Nephron (organoid): ENCODE data around the gene PLA2G1B.

Source experiments
- H3K27ac Mint-ChIP-seq, 3 experiments: 2 replicates each; pipeline ENCODE4 v1.8.0; 2020; ENCODE audit warnings: mixed read lengths in 3 of 3, mild to moderate bottlenecking in 2 of 3, moderate library complexity in 1 of 3
- H3K27me3 Mint-ChIP-seq: 2 replicates; pipeline ENCODE4 v1.8.0; 2021; ENCODE audit warnings: low read depth, mild to moderate bottlenecking, moderate library complexity, mixed read lengths
- H3K36me3 Mint-ChIP-seq: 2 replicates; pipeline ENCODE4 v1.8.0; 2020; ENCODE audit warnings: low read depth, mixed read lengths
- H3K4me1 Mint-ChIP-seq: 2 replicates; pipeline ENCODE4 v1.8.0; 2020; ENCODE audit warnings: mixed read lengths
- H3K4me3 Mint-ChIP-seq, 3 experiments: 2 replicates each; pipeline ENCODE4 v1.8.0; 2020; ENCODE audit warnings: mild to moderate bottlenecking in 3 of 3, mixed read lengths in 3 of 3, moderate library complexity in 2 of 3
- H3K9me3 Mint-ChIP-seq: 2 replicates; pipeline ENCODE4 v1.8.0; 2020; ENCODE audit warnings: mixed read lengths
- TF ChIP-seq, protein P1 (sequence below), 3 experiments: fragments of 200-600 bp; sonication (generic); IDR thresholded peaks; one replicate each; pipeline ENCODE4 v1.5.0; 2021; ENCODE audit warnings: antibody characterized with exemption in 3 of 3; ENCODE audit not compliant: unreplicated experiment in 3 of 3

The PLA2G1B gene

DNA sequence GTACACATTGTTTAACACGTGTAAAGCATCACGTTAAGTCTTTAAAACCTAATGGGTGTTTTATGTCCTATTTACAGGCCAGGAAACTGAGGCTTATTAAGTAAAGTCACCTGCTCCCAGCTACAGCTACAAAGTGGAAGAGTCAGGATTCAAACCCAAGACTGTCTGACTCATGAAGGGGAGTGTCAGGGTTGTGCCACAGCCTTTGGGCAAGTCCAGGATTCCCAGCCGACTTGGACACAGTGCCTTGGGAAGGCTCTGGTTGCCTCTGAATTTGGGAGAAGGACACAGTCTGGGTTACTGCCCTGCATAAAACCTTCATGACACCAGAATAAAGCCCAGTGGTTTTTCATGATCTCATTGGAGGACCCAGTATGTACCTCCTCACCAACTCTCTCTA, 43.2 kb downstream of the PLA2G1B start:
- no peak overlapping the region for H3K4me3 Mint-ChIP-seq

DNA sequence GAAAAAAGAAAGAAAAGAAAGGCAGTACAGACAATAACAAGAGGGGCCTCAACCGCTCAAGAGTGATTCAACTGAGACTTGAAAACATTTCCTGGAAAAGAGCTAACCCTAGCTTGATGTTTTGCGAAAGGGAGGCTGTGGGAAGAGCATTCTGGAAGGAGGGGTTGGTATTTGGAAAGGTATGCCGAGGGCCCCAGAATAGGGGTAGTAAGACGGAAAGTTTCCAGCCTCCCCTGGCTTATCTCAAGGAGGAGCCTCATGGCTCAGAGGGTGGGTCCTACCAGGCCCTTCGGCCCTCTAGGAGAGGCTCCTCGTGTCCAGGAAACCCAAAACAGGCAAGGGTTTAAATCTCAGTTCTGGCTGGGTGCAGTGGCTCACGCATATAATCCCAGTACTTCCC, 44.3 kb downstream of the PLA2G1B start:
- Mint-ChIP-seq H3K4me1 (no peaks in the 10 kb centered on the region), H3K4me3 (no peak overlapping the region), H3K27me3 (peaks cover 3% of the 10 kb centered on the region), H3K9me3 (peaks cover 4% of the 10 kb centered on the region), H3K27ac (no peak overlapping the region), H3K36me3 (peaks cover 4% of the 10 kb centered on the region)
- TF ChIP-seq, protein P1, sequence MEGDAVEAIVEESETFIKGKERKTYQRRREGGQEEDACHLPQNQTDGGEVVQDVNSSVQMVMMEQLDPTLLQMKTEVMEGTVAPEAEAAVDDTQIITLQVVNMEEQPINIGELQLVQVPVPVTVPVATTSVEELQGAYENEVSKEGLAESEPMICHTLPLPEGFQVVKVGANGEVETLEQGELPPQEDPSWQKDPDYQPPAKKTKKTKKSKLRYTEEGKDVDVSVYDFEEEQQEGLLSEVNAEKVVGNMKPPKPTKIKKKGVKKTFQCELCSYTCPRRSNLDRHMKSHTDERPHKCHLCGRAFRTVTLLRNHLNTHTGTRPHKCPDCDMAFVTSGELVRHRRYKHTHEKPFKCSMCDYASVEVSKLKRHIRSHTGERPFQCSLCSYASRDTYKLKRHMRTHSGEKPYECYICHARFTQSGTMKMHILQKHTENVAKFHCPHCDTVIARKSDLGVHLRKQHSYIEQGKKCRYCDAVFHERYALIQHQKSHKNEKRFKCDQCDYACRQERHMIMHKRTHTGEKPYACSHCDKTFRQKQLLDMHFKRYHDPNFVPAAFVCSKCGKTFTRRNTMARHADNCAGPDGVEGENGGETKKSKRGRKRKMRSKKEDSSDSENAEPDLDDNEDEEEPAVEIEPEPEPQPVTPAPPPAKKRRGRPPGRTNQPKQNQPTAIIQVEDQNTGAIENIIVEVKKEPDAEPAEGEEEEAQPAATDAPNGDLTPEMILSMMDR (IDR thresholded peaks at IDR 0.05; ENCODE audit: unreplicated experiment in 3 of 3): no peak

More for the DNA sequence above, 43.2 kb downstream of the PLA2G1B start:
- no peaks in the 10 kb centered on the region for H3K9me3 Mint-ChIP-seq
- TF ChIP-seq, protein P1 (IDR thresholded peaks at IDR 0.05; ENCODE audit: unreplicated experiment in 3 of 3): no peak
- no peaks in the 10 kb centered on the region for H3K4me1 Mint-ChIP-seq
- H3K27ac Mint-ChIP-seq: no peak overlapping the region
- H3K27me3 Mint-ChIP-seq: peaks cover 3% of the 10 kb centered on the region
- no peaks in the 10 kb centered on the region for H3K36me3 Mint-ChIP-seq

GRCh38 chr12:120278137-120279069, 49.2 kb downstream of the PLA2G1B start:
- no peak overlapping the region for H3K4me3 Mint-ChIP-seq
- no peaks in the 10 kb centered on the region for H3K4me1 Mint-ChIP-seq
- H3K27ac Mint-ChIP-seq: no peak overlapping the region
- H3K27me3 Mint-ChIP-seq: no peaks in the 10 kb centered on the region
- TF ChIP-seq, protein P1 (IDR thresholded peaks at IDR 0.05; ENCODE audit: unreplicated experiment in 3 of 3): no peak
- peaks cover 4% of the 10 kb centered on the region for H3K36me3 Mint-ChIP-seq
- H3K9me3 Mint-ChIP-seq: peaks cover 7% of the 10 kb centered on the region

- peaks cover 4% of the 10 kb centered on the region for H3K36me3 Mint-ChIP-seq
- TF ChIP-seq, protein P1 (IDR thresholded peaks at IDR 0.05; ENCODE audit: unreplicated experiment in 3 of 3): no peak
- peaks cover 7% of the 10 kb centered on the region for H3K9me3 Mint-ChIP-seq
- H3K27me3 Mint-ChIP-seq: no peaks in the 10 kb centered on the region
- H3K4me3 Mint-ChIP-seq: no peak overlapping the region
- no peaks in the 10 kb centered on the region for H3K4me1 Mint-ChIP-seq
- H3K27ac Mint-ChIP-seq: no peak overlapping the region
Measured at GRCh38 chr12:120276734-120277133, 50.8 kb downstream of the PLA2G1B start.
